Measurements from ENCODE around the gene R3HDM2.
"Not testable (repeated sequence)": the region's sequence is repeated elsewhere in the genome, so short reads cannot be mapped to it uniquely, and the experiment has no call there.

The R3HDM2 gene

GRCh38 chr12:57426948-57427347 lies 3.9 kb downstream of the R3HDM2 start:
- not testable (repeated sequence) for DNase-seq (ENCODE audit: low spot score)

GRCh38 chr12:57420482-57420881 lies 10.4 kb downstream of the R3HDM2 start:
- no peak for DNase-seq (ENCODE audit: low spot score)

GRCh38 chr12:57419495-57419894 lies 11.3 kb downstream of the R3HDM2 start:
- no peak for DNase-seq (ENCODE audit: low spot score)

- DNase-seq (ENCODE audit: low spot score): no peak
Observed at GRCh38 chr12:57418255-57418654, 12.6 kb downstream of the R3HDM2 start.

GRCh38 chr12:57416039-57416996 lies 14.5 kb downstream of the R3HDM2 start:
- no peak for DNase-seq (ENCODE audit: low spot score)

GRCh38 chr12:57415088-57415487 lies 15.8 kb downstream of the R3HDM2 start:
- DNase-seq (ENCODE audit: low spot score): no peak

GRCh38 chr12:57414160-57414559 lies 16.7 kb downstream of the R3HDM2 start:
- DNase-seq (ENCODE audit: low spot score): not testable (repeated sequence)

- no peak for DNase-seq (ENCODE audit: low spot score)
Observed at GRCh38 chr12:57410534-57410933, 20.3 kb downstream of the R3HDM2 start.

GRCh38 chr12:57404966-57405640 lies 25.7 kb downstream of the R3HDM2 start:
- DNase-seq (ENCODE audit: low spot score): no peak

- DNase-seq (ENCODE audit: low spot score): not testable (repeated sequence)
Observed at GRCh38 chr12:57402156-57402555, 28.7 kb downstream of the R3HDM2 start.

- no peak for DNase-seq (ENCODE audit: low spot score)
Observed at GRCh38 chr12:57401165-57401564, 29.7 kb downstream of the R3HDM2 start.

GRCh38 chr12:57399718-57400463 lies 31.0 kb downstream of the R3HDM2 start:
- not testable (repeated sequence) for DNase-seq (ENCODE audit: low spot score)

GRCh38 chr12:57397441-57397840 lies 33.4 kb downstream of the R3HDM2 start:
- DNase-seq (ENCODE audit: low spot score): no peak

GRCh38 chr12:57395121-57395520 lies 35.7 kb downstream of the R3HDM2 start:
- no peak for DNase-seq (ENCODE audit: low spot score)

GRCh38 chr12:57390174-57390573 lies 40.7 kb downstream of the R3HDM2 start:
- DNase-seq (ENCODE audit: low spot score): no peak

GRCh38 chr12:57389033-57389432 lies 41.8 kb downstream of the R3HDM2 start:
- DNase-seq (ENCODE audit: low spot score): no peak

GRCh38 chr12:57388425-57388824 lies 42.4 kb downstream of the R3HDM2 start:
- DNase-seq (ENCODE audit: low spot score): no peak

GRCh38 chr12:57386187-57386720 lies 44.6 kb downstream of the R3HDM2 start:
- peak; percentile 42 for DNase-seq (ENCODE audit: low spot score)

- DNase-seq (ENCODE audit: low spot score): no peak
Observed at GRCh38 chr12:57385586-57385985, 45.3 kb downstream of the R3HDM2 start.

- DNase-seq (ENCODE audit: low spot score): no peak
Observed at GRCh38 chr12:57384478-57384877, 46.4 kb downstream of the R3HDM2 start.

GRCh38 chr12:57381693-57382220 lies 49.1 kb downstream of the R3HDM2 start:
- DNase-seq (ENCODE audit: low spot score): no peak

- DNase-seq (ENCODE audit: low spot score): no peak
Observed at GRCh38 chr12:57380300-57380699, 50.5 kb downstream of the R3HDM2 start.
